Measurements from ENCODE around the gene PAK3.

Gene PAK3

GRCh38 chrX:111244235-111244750, 148.3 kb downstream of the PAK3 start:
- TF ChIP-seq FOXM1 (IDR thresholded peaks at IDR 0.05; ENCODE audit: borderline replicate concordance, low read depth), result no peak
- TF ChIP-seq USF1 (IDR thresholded peaks at IDR 0.05), result no peak
- no peak for TF ChIP-seq TAF1 (IDR thresholded peaks at IDR 0.05; ENCODE audit: low read depth)
- no peak for TF ChIP-seq TCF12 (IDR thresholded peaks at IDR 0.05; ENCODE audit: low read depth)
- no peak for TF ChIP-seq EP300 (IDR thresholded peaks at IDR 0.05; ENCODE audit: borderline replicate concordance)
- TF ChIP-seq RAD21 (IDR thresholded peaks at IDR 0.05; ENCODE audit: low read depth), result peak; percentile 48
- TF ChIP-seq CEBPB (IDR thresholded peaks at IDR 0.05), result no peak

GRCh38 chrX:111254896-111255693, 159.1 kb downstream of the PAK3 start:
- TF ChIP-seq RAD21 (IDR thresholded peaks at IDR 0.05; ENCODE audit: low read depth) (no peak), EP300 (IDR thresholded peaks at IDR 0.05; ENCODE audit: borderline replicate concordance) (no peak), TEAD4 (IDR thresholded peaks at IDR 0.05) (no peak), CREB1 (IDR thresholded peaks at IDR 0.05; ENCODE audit: low read depth) (no peak), TAF1 (IDR thresholded peaks at IDR 0.05; ENCODE audit: low read depth) (no peak), NFIC (IDR thresholded peaks at IDR 0.05) (no peak)
- TF ChIP-seq, protein P1, sequence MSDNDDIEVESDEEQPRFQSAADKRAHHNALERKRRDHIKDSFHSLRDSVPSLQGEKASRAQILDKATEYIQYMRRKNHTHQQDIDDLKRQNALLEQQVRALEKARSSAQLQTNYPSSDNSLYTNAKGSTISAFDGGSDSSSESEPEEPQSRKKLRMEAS (IDR thresholded peaks at IDR 0.05), result no peak
- TF ChIP-seq, protein P2, sequence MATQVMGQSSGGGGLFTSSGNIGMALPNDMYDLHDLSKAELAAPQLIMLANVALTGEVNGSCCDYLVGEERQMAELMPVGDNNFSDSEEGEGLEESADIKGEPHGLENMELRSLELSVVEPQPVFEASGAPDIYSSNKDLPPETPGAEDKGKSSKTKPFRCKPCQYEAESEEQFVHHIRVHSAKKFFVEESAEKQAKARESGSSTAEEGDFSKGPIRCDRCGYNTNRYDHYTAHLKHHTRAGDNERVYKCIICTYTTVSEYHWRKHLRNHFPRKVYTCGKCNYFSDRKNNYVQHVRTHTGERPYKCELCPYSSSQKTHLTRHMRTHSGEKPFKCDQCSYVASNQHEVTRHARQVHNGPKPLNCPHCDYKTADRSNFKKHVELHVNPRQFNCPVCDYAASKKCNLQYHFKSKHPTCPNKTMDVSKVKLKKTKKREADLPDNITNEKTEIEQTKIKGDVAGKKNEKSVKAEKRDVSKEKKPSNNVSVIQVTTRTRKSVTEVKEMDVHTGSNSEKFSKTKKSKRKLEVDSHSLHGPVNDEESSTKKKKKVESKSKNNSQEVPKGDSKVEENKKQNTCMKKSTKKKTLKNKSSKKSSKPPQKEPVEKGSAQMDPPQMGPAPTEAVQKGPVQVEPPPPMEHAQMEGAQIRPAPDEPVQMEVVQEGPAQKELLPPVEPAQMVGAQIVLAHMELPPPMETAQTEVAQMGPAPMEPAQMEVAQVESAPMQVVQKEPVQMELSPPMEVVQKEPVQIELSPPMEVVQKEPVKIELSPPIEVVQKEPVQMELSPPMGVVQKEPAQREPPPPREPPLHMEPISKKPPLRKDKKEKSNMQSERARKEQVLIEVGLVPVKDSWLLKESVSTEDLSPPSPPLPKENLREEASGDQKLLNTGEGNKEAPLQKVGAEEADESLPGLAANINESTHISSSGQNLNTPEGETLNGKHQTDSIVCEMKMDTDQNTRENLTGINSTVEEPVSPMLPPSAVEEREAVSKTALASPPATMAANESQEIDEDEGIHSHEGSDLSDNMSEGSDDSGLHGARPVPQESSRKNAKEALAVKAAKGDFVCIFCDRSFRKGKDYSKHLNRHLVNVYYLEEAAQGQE (IDR thresholded peaks at IDR 0.05; ENCODE audit: low read depth), result no peak

DNA sequence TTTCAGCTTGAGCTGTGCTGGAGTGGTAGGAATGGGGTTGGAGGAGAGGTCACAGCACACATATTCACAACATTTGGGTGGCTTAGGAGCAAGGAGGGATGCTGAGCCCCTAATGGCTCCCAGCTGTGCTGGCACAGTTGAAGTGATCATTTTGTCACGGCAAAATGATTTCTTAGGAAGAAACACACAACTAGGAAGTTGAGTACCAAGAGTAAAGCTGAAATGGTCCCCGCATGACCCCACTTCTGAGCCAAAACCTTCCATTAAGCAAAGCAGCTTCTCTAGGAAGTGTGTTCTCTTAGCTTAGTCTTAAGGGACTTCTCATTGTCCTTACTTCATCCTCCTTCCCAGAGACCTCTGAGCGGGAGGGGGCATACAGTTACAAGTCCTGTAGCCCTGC, 161.7 kb downstream of the PAK3 start:
- TF ChIP-seq, protein P1 (IDR thresholded peaks at IDR 0.05), result no peak
- TF ChIP-seq, protein P2 (IDR thresholded peaks at IDR 0.05; ENCODE audit: low read depth), result no peak
- no peak for TF ChIP-seq CREB1 (IDR thresholded peaks at IDR 0.05; ENCODE audit: low read depth)
- TF ChIP-seq NFIC (IDR thresholded peaks at IDR 0.05), result no peak
- no peak for TF ChIP-seq FOXM1 (IDR thresholded peaks at IDR 0.05; ENCODE audit: borderline replicate concordance, low read depth)
- no peak for TF ChIP-seq TEAD4 (IDR thresholded peaks at IDR 0.05)
- no peak for TF ChIP-seq EGR1 (IDR thresholded peaks at IDR 0.05)
- TF ChIP-seq RAD21 (IDR thresholded peaks at IDR 0.05; ENCODE audit: low read depth), result no peak
- no peak for TF ChIP-seq YY1 (IDR thresholded peaks at IDR 0.05; ENCODE audit: low read depth)
- no peak for TF ChIP-seq USF1 (IDR thresholded peaks at IDR 0.05)
- no peak for TF ChIP-seq TAF1 (IDR thresholded peaks at IDR 0.05; ENCODE audit: low read depth)
- no peak for TF ChIP-seq EP300 (IDR thresholded peaks at IDR 0.05; ENCODE audit: borderline replicate concordance)
- no peak for TF ChIP-seq CEBPB (IDR thresholded peaks at IDR 0.05)
- no peak for TF ChIP-seq ZBTB7A (IDR thresholded peaks at IDR 0.05; ENCODE audit: low read depth)
- no peak for TF ChIP-seq TCF12 (IDR thresholded peaks at IDR 0.05; ENCODE audit: low read depth)

GRCh38 chrX:111259559-111259958, 163.6 kb downstream of the PAK3 start:
- no peak for TF ChIP-seq NFIC (IDR thresholded peaks at IDR 0.05)

- TF ChIP-seq RAD21 (IDR thresholded peaks at IDR 0.05; ENCODE audit: low read depth), result no peak
- no peak for TF ChIP-seq CEBPB (IDR thresholded peaks at IDR 0.05)
- TF ChIP-seq ZBTB7A (IDR thresholded peaks at IDR 0.05; ENCODE audit: low read depth), result no peak
- TF ChIP-seq, protein P2 (IDR thresholded peaks at IDR 0.05; ENCODE audit: low read depth), result no peak
- no peak for TF ChIP-seq FOXM1 (IDR thresholded peaks at IDR 0.05; ENCODE audit: borderline replicate concordance, low read depth)
- TF ChIP-seq EGR1 (IDR thresholded peaks at IDR 0.05), result no peak
- TF ChIP-seq TCF12 (IDR thresholded peaks at IDR 0.05; ENCODE audit: low read depth), result no peak
- no peak for TF ChIP-seq USF1 (IDR thresholded peaks at IDR 0.05)
- TF ChIP-seq NFIC (IDR thresholded peaks at IDR 0.05), result no peak
- TF ChIP-seq CREB1 (IDR thresholded peaks at IDR 0.05; ENCODE audit: low read depth), result no peak
- TF ChIP-seq EP300 (IDR thresholded peaks at IDR 0.05; ENCODE audit: borderline replicate concordance), result no peak
- TF ChIP-seq TAF1 (IDR thresholded peaks at IDR 0.05; ENCODE audit: low read depth), result no peak
- TF ChIP-seq, protein P1 (IDR thresholded peaks at IDR 0.05), result no peak
- TF ChIP-seq TEAD4 (IDR thresholded peaks at IDR 0.05), result no peak
- TF ChIP-seq YY1 (IDR thresholded peaks at IDR 0.05; ENCODE audit: low read depth), result no peak
These were observed 164.5 kb downstream of the PAK3 start for GRCh38 chrX:111260451-111260850.
